Measurements from ENCODE around the gene SAMD10.
"Not testable (repeated sequence)": the region's sequence is repeated elsewhere in the genome, so short reads cannot be mapped to it uniquely, and the experiment has no call there.

The SAMD10 gene

DNA sequence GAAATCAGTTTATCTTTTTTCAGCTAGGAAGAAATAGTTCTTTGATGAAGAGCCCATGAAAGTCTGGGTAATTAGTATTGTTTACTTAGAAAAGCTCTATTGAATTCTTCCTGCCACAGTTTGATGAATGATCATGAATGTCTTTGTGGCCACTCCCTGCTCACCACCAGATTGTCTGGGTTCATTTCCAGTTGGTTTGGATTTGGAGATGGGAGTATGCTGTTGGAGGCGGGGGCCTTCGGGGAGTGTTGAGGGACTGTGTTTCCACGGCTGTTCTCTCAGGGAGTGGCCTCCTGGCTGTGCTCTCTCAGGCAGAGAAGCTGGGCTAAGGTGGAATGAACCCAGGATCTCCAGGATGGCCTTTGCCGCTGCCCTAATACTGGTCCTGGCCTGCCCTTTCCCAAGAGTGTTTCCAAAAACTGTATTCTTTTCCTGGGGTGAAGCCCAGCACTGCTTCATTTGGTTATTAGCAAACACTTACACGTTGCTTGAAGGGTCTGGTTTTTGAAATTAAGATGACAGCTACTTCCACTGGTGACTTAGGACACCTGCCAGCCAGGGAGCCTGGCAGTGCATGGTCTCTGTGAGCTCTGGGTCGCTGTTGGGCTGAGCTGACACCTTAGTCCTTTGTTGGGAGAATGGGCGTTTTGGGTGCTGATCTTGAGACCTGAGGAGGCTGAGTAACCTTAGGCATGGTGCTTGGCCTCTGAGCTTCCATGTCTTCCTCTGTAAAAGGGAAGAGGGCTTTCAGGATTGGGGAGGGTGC is 24.7 kb upstream of the SAMD10 start:
- DNase-seq: no peak

DNA sequence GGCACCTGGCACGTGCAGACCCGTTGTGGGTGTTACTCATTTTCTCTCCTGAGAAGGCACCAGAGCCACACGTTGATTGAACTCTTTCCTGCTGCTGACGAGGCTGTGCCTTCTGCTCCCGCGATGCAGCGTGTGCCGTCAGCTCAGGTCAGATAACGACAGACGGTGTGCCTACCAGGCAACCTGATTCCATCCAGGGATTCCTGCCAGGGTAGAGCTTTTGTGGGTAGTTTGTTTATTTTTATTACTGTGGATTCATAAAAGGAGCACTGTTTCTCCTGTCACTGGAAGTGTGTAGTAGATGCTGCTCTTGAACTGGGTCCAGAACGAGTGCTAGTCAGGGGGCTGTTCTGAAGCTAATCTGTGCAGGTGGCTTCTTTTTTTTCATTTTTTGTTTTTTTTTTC is 22.2 kb upstream of the SAMD10 start:
- DNase-seq: no peak

DNA sequence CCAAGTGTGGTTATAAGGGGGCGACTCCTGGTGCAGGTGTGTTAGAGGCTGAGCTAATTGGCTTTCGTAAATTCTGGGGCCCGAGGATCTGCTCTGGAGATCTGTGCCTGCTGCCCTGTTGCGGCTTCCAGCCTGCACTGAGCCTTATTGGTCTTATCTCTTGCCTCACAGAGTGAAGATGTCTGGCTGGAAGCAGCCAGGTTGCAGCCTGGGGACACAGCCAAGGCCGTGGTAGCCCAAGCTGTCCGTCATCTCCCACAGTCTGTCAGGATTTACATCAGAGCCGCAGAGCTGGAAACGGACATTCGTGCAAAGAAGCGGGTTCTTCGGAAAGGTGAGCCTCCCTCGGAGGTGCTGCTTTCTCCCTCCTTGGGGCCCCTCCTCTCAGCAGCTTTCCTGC is 21.5 kb upstream of the SAMD10 start:
- DNase-seq: no peak

DNA sequence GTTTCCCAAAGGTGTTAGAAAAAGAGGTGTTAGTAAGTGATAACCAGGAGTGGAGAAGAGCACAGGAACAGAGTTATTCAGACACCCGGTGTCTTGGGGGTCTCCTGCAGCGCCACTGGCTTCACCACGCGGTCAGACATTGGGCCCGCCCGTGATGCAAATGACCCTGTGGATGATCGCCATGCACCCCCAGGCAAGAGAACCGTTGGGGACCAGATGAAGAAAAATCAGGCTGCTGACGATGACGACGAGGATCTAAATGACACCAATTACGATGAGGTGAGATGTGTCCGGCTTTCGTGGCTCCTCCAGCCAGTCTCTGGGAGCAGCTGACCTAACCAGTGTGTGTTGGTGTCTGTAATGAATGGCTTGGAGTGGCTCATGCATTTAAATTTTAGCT is 3.5 kb upstream of the SAMD10 start:
- DNase-seq: no peak

DNA sequence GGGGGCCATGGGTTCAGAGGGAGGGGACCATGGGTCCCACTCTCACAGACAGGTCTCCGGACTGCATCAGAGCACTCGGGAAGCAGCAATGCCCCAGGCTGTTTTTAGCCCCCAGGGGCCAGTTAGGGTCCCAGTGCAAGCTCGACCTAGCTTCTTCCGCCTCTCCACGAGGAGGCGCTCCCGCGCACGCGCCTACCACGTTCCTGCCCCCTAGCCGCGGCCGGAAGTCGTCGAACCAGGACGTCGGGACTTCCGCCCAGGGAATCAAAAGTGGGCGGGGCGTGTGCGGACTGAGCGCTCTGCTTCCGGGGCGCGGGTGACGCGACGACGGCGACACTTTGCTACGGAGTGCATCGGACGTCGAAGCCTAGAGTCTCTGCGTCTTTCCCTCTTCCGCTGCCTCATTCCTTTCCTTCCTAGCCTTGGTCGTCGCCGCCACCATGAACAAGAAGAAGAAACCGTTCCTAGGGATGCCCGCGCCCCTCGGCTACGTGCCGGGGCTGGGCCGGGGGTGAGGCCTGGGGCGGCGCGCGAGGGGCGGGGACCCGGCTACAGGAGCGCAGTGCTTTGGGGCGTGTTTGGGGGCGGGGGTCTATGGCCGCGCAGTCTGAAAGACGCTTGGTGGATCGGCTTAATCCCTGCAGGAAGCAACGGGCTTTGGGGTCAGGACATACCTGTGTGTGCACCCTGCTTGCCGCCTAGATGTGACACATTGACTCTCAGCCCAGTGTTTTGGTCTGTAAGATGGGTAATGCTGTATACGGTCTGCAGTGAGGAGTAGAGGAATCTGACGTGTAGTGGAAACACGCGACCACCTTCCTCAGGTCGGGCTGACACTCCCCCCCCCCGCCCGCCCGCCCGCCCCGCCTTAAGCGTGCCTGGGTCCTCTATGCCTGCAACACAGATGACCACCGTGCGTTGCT is 1.6 kb upstream of the SAMD10 start, which contains the start of gene PRPF6:
TSS of gene PRPF6 (plus strand) at position 327 of the 923 bp plus-strand sequence. CDS start at position 441, 114 bp downstream.
- peak; percentile 85 for DNase-seq

DNA sequence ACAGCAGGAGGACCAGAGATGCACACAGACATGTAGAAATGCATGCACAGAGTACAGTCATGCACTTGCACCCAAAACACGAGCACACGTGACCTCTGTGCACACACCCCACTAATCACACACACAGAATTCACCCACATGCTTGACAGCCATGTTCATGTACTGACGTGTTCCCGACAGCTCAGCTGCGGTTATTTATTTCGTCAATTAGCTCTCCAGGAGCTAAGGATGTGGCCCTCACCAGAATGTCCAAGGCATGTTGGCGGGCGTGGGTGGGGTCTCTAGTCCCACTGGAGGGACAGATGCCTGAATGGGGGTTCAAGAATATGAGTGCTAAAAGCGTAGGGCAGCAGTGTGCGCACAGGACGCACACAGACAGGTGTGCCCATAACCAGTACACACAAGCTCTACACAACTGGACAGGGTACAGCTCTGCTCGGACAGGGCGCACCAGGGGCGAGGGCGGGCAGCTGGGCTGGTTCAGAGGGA is 919 bp upstream of the SAMD10 start:
- DNase-seq: peak; percentile 31

DNA sequence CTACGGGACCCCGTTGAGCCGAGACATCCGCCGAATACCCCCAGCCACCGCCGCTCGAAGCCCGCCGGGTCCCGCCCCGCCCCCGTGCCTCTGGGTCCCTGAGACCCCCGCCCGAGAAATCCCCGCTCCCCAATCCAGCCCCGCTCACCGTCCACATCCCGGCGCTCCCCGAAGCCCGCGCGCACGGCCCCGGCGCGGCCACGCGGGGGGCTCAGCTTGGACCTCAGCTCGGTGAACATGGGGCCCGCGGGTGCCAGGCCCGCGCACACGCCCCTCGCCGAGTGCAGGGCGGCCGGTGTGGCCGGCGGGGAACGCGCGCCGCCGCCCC is 249 bp downstream of the SAMD10 start:
- DNase-seq: no peak

DNA sequence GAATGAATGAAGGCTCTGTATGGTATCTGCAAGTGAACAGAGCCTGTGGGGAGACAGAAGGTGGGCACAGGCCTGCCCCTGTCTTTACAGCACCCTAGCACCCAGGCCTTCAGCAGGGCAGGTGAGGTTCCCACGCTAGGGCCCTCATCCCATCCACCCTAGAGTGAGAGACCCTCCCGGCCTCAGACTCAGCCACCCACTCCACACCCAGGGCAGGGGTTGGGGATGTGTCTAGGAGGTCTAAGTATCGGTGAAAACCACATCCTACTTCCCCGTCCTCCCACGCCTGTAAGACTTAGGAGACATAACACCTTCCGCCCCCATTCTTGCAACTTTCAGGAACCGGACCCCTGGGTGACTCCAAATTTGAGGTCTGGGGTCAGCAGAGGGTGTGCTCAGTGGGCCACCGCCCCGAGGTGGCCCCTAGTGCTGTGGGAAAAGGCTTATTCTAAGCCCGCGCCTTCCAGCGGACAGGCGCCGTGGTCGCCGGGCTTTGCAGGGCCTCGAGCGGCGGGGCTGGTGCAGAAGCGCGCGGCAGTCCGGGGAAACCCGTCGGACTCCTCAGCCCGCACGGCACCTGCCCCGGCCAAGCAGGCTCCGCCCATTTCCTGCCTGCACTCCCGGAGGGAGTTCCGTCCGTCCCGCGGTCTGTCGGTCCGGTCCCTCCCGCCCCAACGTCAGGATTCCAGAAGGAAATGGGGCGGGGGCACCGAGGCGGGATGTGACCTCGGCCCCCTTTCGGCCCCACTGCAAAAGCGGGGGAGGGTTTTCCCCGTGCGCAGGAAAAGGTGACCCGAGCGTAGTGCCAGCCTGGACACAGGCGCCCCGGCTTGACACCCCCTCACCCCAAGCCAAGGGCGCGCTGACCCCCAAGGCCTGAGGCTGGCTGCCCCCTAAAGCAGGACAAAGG is 868 bp downstream of the SAMD10 start:
- peak; percentile 69 for DNase-seq

DNA sequence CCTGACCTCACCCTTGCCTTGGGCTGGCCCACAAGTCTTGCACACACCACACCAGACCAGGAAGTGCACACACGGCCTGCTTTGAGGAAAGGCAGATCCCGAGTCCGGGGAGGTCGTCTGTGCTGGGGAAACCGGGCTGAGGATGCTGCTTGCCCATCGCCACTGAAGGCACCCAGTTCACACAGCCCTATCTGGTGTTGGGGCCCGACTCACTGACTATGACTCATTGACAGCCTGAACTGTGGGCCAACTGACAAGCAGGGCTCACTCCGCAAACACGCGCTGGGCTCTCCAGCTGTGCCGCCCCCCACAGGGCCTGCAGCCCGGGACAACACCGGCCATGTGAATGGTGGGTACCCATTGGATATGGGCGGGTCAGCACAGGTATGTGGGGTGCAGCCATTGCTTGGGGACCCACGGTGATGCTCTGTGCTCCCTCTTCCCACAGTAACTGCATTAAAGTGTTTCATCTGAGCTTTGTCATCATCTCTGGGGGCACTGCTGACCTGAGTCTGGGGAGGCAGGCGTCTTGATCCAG is 1.6 kb downstream of the SAMD10 start:
- no peak for DNase-seq

DNA sequence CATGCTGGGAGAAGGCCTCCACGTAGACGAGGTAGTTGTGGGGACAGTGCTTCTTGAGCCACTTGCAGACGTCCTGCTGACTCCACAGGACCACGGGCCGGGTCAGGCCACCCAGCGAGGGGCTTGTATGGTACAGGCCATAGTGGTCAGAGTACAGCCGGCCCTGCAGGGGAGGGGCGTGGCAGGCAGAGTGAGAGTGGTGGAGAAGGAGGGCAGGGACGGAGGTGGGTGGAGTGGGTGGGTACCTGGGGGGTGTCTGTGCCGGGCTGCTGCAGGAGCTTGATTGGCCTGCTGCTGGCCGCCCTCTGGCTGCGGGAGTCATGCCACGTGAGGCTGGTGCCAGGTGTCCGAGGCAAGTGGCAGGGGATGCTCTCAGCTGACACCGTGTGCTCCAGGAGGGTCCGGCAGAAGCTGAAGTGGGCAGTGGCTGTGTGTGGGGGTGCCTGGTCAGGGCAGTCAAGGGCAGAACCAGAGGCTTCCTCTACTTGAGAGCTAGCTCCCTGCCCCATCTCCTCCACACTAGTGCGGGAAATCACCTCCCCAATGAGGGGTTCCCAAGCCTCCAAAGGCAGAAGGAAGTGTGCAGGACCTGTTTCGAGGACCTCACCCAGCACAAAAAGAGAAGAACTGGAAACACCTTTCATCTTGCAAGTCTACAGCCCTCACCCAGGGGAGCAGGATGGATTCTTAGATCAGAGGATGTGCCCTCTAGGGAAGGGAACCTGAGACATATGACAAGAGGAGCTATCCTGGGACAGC is 2.3 kb downstream of the SAMD10 start:
- no peak for DNase-seq

DNA sequence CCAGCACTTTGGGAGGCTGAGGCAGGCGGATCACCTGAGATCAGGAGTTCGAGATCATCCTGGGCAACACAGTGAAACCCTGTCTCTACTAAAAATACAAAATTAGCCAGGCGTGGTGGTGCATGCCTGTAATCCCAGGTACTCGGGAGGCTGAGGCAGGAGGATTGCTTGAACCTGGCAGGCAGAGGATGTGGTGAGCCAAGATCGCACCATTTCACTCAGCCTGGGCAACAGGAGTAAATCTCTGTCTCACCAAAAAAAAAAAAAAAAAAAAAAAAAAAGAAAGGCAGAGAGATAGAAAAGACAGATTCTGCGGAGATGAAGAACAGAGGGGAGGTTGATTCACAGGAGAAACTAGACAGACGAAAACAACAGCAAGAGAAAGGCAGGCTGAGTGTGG is 2.9 kb downstream of the SAMD10 start:
- not testable (repeated sequence) for DNase-seq

DNA sequence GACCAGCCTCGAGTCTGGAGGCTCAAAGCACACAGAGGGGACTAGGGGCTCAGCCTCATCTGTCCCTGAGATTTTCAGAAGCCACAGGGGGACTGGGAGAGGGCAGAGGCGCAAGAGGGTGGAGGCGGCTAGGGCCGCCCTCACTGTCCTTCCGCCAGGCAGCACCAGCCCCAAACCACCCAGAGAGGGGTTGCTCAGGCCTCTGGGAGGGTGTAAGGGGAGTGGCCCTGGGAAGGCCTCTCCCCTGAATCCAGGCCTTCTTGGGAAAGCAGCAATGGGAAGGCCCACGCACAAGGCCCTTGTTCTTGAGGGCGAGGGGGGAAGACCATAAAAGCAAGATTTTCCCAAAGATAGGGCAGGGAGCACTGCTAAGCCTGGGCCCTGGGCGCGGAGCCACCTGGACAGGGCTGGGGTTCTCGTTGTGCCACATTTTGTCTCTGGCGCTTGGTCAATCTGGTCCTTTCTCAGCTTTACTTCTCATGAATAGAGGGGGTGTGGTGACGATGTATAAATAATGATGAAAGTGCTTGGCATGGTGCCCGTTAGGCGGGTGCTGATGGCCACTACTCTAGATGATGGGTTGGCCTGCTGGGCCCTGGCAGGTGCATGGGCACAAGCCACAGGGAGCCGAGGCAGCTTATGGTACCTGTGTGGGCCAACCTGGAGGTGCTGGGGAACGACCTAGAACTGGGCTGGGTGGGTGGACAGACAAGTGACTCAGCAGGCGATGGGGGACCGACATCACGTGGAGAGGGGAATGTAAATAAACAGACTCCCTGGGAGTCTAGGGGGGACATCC is 4.8 kb downstream of the SAMD10 start:
- no peak for DNase-seq

DNA sequence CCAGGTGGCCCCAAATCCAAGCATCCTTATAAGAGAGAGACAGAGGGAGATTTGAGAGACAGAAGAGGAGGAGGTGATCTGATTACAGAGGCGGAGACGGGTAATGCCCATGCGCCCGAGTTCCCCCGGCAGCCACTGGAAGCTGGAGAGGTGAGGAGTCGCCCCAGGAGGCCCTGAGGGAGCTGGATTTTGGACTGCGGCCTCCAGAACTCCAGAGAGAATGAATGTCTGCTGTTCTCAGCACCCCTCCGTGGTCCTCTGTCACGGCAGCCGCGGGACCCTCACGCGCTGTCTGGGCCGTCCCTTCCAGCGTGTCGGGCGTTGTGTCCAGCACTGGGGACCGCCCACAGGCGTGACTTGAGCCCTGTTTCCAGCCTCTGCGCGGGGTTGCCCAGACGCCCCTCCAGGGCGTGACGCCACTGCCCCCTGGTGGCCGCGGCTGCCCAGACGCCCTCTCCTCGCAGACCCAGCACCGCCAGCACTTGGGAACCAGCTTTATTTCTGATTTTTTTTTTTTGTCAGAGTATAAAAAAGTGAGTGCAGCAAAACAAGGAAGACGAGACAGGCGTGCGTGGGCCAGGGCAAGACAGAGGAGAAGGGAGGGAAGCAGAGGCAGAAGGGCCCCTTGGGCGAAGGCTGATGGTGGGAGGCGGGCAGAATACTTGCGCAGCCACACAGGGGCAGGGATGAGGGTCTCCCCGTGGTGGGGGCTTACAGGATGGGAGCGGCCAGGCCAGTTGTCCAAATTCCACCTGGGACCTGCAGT is 5.6 kb downstream of the SAMD10 start:
- DNase-seq: peak; percentile 88

DNA sequence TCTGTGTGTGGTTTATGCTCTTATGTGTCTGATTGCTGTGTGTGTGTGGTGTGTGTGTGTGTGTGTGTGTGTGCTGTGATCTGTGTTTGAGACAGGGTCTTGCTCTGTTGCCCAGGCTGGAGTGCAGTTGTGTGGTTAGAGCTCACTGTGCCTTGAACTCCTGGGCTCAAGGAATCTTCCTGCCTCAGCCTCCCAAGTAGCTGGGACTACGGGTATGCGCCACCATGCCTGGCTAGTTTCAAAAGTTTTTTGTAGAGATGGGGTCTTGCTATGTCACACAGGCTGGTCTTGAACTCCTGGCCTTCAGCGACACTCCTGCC is 6.3 kb downstream of the SAMD10 start:
- DNase-seq: no peak

DNA sequence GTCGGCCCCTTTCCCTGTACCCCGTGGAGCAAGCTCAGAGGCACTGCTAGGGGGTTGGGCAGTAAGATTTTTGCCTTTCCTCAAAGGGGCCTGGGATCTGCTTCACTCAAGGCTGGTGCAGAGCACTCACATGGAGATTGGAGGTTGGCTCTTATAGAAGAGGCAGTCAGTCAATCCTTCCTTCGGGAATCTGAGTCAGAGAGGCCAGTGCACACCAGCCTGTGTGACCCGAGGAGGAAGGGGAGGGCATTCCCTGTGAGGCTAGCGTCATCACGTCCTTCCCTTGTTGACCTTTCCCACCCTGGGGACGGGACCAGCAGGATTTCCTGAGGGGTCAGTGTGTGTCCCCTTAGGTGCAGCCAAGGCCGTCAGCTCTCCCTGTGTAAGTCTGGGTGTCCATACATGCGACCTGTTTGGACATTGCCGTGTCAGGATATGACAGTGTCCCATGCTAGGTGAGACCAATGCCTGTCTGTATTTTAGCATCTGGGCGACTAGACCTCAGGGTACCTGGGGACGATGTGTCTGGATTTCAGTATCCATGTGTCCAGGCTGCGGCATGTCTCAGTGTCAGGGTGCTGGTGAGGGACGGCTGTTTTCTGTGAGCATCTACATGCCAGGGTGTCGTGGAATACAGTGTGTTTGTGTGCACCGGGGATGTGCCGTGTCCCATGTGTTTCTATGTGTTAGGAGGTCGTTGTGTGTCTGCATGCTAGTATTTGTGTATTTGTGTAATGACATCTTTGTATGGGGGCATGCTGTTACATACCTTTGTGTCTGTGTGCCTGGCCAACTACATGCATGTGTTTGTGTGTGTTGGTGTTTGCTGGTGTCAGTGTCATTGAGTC is 6.9 kb downstream of the SAMD10 start:
- DNase-seq: no peak

DNA sequence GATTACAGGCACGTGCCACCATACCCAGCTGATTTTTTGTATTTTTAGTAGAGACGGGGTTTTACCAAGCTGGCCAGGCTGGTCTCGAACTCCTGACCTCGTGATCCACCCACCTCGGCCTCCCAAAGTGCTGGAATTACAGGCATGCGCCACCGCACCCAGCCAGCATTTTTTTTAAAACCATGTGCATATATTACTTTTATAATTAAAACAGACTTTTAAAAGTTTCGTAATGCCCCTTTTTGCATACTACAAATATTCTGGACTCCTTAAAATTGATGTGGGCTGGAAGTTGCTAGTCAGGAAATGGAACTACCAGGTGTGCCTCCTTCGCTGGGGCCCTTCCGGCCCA is 7.5 kb downstream of the SAMD10 start:
- not testable (repeated sequence) for DNase-seq

DNA sequence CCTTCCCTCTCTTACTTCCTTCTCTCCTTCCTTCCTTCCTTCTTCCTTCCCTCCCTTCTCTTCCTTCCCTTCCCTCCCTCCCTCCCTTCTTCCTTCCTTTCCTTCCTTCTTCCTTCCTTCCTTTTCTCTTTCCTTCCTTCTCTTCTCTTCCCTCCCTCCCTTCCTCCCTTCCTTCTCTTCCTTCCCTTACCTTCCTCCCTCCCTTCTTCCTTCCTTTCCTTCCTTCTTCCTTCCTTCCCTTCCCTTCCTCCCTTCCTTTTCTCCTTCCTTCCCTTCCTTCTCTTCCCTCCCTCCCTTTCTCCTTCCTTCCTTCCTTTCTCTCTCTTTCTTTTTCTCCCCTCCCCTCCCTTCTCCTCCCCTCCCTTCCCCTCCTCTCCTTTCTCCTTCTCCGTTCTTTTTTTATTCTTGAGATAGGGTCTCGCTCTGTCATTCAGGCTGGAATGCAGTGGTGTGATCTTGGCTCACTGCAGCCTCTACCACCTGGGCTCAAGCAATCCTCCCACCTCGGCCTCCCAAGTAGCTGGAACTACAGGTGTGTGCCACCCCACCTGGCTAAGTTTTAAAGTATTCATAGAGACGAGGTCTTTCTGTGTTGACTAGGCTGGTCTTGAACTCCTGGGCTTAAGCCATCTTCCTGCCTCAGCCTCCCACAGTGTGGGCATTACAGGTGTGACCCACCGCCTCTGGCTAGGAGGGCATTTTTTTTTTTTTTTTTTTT is 8.6 kb downstream of the SAMD10 start:
- no peak for DNase-seq

All from right kidney (tissue), 1 donor.